Left lung (tissue), 10 donors: ENCODE data around the gene BFSP1. TPM values are rescaled to one million over a fixed set of nuclear protein-coding genes. Genes with fewer than 3 reads are reported as not detected.

ENCODE experiments used
- ATAC-seq: fragments of 200-7000 bp; cut with Tn5 transposase; one replicate; pipeline ENCODE4 v1.9.1; 2020; ENCODE audit warnings: moderate library complexity
- DNase-seq, 4 donors: peaks; one replicate each; pipeline ENCODE4 v3.0.0-alpha.2; 2013 to 2020
- H3K27ac ChIP-seq, 2 donors: fragments of 200-600 bp; sonication (generic) in 1 of 2; one replicate each; pipeline versions ENCODE4 v1.5.0 to v1.8.0; 2020 to 2021
- H3K27me3 ChIP-seq, 2 donors: fragments of 200-600 bp; sonication (generic) in 1 of 2; one replicate each; pipeline versions ENCODE4 v1.5.0 to v1.8.0; 2020 to 2021
- H3K36me3 ChIP-seq, 2 donors: fragments of 200-600 bp; sonication (generic) in 1 of 2; one replicate each; pipeline versions ENCODE4 v1.5.0 to v1.8.0; 2020 to 2021
- H3K4me1 ChIP-seq, 2 donors: fragments of 200-600 bp; one replicate each; pipeline ENCODE4 v1.8.0; 2021
- H3K4me3 ChIP-seq, 2 donors: fragments of 200-600 bp; sonication (generic) in 1 of 2; one replicate each; pipeline versions ENCODE4 v1.5.0 to v1.8.0; 2020 to 2021; ENCODE audit warnings: mild to moderate bottlenecking in 1 of 2
- H3K9me3 ChIP-seq, 2 donors: fragments of 200-600 bp; sonication (generic) in 1 of 2; one replicate each; pipeline versions ENCODE4 v1.5.0 to v1.8.0; 2020 to 2021
- intact Hi-C, 2 donors: fragments of 100-400 bp; cut with DNase I; formaldehyde crosslinking; loops; one replicate each; pipeline versions ENCODE4 v1.11.2 to v1.14.2; 2022
- polyA plus RNA-seq, 6 donors: library from polyadenylated mRNA; unstranded; fragments of 120-200 nt; gene quantifications; one replicate each; pipeline ENCODE4 v1.2.1, GENCODE V29; 2013; ENCODE audit not compliant: insufficient read length in 6 of 6
- total RNA-seq, 2 donors: library from RNA; stranded (reverse); fragmentation: NEBNext Ultra II Directional; extraction: Animal tissue kit (Norgen Biotek cat#: 25700); gene quantifications; one replicate each; pipeline ENCODE4 v1.2.1, GENCODE V29; 2021
- TF ChIP-seq, protein P1 (sequence below), 2 donors: fragments of 200-600 bp; sonication (generic) in 1 of 2; IDR thresholded peaks; one replicate each; pipeline versions ENCODE4 v1.5.0 to v1.8.0; 2021; ENCODE audit warnings: antibody characterized with exemption in 2 of 2
- donor health status: DM: no; HTN: yes; CAD: no.
- donor health status: DM: no; HTN: no; CAD: no.

The BFSP1 gene
- total and polyA plus RNA-seq, 8 donors = 1.9 to 4.2 (median 3.9) TPM

DNA sequence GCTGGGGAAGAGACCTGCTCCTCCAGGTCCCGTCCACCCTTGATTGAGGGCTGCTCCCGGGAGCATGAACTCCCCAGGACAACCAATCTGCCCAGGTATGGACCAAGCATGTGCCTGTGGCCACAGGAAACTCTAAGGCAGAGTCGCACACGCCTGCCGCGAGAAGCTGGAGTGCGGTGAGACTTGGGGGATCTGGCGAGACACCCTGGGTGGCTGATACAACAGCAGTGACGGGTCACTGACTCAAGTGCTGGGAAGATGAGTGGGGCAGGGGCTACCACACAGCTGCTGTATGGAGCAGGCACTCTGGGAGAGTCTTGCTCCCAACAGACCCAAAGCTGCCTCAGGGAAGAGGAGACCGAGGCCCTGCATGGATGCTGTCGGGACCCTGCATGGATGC lies 40.1 kb downstream of the BFSP1 start:
- H3K4me1 ChIP-seq = no peaks in the 10 kb centered on the region
- ATAC-seq (no peak), DNase-seq (no peak)
- no peaks in the 10 kb centered on the region for H3K9me3 ChIP-seq
- H3K27me3 ChIP-seq = no peaks in the 10 kb centered on the region
- intact Hi-C loops = no loop called here
- no peak overlapping the region for H3K27ac ChIP-seq
- no peak overlapping the region for H3K4me3 ChIP-seq
- TF ChIP-seq, protein P1, sequence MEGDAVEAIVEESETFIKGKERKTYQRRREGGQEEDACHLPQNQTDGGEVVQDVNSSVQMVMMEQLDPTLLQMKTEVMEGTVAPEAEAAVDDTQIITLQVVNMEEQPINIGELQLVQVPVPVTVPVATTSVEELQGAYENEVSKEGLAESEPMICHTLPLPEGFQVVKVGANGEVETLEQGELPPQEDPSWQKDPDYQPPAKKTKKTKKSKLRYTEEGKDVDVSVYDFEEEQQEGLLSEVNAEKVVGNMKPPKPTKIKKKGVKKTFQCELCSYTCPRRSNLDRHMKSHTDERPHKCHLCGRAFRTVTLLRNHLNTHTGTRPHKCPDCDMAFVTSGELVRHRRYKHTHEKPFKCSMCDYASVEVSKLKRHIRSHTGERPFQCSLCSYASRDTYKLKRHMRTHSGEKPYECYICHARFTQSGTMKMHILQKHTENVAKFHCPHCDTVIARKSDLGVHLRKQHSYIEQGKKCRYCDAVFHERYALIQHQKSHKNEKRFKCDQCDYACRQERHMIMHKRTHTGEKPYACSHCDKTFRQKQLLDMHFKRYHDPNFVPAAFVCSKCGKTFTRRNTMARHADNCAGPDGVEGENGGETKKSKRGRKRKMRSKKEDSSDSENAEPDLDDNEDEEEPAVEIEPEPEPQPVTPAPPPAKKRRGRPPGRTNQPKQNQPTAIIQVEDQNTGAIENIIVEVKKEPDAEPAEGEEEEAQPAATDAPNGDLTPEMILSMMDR (IDR thresholded peaks at IDR 0.05) = no peak
- no peaks in the 10 kb centered on the region for H3K36me3 ChIP-seq

DNA sequence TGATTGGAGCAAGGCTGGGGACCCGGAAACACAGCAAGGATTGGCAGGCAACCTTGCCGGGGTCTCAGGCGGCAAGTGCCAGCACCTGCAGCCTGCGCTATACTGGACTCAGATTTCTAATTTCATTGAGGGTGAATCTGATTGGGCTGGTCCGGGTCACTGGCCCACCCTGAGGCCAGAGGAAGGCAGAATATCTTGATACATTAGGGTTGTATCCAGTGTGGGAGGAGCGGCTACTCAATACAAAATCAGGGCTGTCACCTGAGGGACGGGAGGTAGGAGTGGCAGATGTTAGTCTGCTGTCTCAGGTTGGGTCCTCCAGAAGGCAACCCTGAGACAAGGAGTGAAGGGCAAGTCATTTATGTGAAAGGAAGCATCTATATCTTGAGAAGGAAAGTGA lies 40.7 kb downstream of the BFSP1 start:
- no peak for DNase-seq
- no peak overlapping the region for H3K4me3 ChIP-seq
- no peaks in the 10 kb centered on the region for H3K36me3 ChIP-seq
- intact Hi-C loops = no loop called here
- H3K4me1 ChIP-seq = no peaks in the 10 kb centered on the region
- H3K9me3 ChIP-seq = no peaks in the 10 kb centered on the region
- H3K27me3 ChIP-seq = no peaks in the 10 kb centered on the region
- TF ChIP-seq, protein P1 (IDR thresholded peaks at IDR 0.05) = no peak
- ATAC-seq = no peak
- no peak overlapping the region for H3K27ac ChIP-seq

DNA sequence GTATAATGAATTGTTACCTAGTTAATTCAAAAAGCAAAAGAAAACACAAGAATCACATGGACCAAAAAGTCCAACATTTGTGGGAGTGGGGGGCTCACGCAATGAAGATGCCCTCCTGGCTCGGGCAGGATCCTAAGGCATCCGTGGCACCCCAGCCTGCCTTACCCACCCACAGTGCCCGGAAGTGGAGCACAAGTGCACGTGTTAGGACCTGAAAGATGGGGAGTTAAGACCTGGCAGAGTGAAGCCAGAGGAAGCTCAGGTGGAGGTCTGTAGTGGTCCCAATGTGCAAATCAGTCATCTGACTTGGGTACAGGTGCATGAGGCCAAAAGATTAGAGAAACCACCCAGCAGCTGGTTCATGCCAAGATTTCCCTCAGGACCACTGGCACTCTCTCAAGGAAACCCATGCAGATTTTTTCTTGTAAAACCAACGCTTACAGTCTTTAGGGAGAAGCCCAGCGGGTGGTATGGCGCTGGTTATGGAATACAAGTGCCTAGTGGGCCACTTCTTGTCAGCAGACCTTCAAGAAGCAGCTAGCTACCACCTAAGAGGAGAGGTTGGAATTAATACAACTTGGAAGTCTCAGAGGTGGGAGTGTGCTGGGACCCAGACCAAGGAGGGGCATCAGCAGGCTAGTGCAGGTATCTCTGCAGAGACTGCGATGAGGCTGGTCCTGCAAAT lies 42.1 kb downstream of the BFSP1 start:
- DNase-seq = no peak
- H3K27me3 ChIP-seq = no peaks in the 10 kb centered on the region
- no peak overlapping the region for H3K27ac ChIP-seq
- no peak for ATAC-seq
- H3K36me3 ChIP-seq = no peaks in the 10 kb centered on the region
- H3K4me3 ChIP-seq = no peak overlapping the region
- H3K9me3 ChIP-seq = no peaks in the 10 kb centered on the region
- intact Hi-C loops = no loop called here
- TF ChIP-seq, protein P1 (IDR thresholded peaks at IDR 0.05) = no peak
- H3K4me1 ChIP-seq = no peaks in the 10 kb centered on the region

DNA sequence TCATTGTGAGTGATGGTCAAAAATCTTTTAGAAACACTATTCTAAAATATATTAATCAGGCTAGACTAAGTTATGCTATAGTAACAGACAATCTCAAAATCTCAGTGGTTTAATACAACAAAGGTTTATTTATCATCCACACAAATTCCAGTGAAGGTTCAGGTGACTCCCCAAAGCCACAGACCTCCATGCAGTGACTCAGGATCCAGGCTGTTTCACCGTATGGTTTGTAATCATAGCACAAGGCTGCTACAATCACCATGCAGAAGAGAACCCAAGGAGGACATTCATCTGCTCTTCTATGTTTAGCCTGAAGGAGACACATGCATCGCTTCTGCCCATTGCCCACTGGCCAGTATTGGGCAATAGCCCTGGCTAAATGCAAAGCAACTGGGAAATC lies 46.2 kb downstream of the BFSP1 start:
- Histone ChIP-seq H3K4me3 (no peak overlapping the region), H3K9me3 (no peaks in the 10 kb centered on the region), H3K27me3 (no peaks in the 10 kb centered on the region), H3K4me1 (no peaks in the 10 kb centered on the region), H3K36me3 (no peaks in the 10 kb centered on the region), H3K27ac (no peak overlapping the region)
- intact Hi-C loops = no loop called here
- TF ChIP-seq, protein P1 (IDR thresholded peaks at IDR 0.05) = no peak
- ATAC-seq (no peak), DNase-seq (no peak)

DNA sequence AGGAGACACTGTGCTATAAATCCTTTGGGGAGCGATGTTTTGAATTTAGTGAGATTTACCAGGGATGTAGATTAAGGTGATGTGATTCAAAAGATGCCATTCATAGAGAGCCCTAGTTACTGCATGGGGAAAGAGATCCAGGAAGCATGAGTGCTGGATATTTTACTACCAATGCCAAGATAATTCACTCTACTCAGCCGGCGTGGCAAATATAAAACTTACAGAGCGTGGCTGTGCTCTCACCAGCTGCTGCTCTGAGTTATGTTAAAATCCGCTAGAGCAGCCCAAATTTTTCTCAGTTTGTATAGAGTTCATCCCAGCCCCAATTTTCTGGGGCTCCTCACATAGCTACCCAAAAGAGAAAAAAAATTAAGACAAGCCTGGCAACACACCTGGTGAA lies 48.6 kb downstream of the BFSP1 start:
- H3K36me3 ChIP-seq = no peaks in the 10 kb centered on the region
- no peak for DNase-seq
- H3K27me3 ChIP-seq = no peaks in the 10 kb centered on the region
- no peaks in the 10 kb centered on the region for H3K9me3 ChIP-seq
- H3K27ac ChIP-seq = no peak overlapping the region
- H3K4me1 ChIP-seq = no peaks in the 10 kb centered on the region
- intact Hi-C loops = no loop called here
- no peak overlapping the region for H3K4me3 ChIP-seq
- ATAC-seq = no peak
- TF ChIP-seq, protein P1 (IDR thresholded peaks at IDR 0.05) = no peak
